Breast epithelium (tissue), 3 donors: Measurements from ENCODE around the gene TPGS2.

Source experiments
- CTCF ChIP-seq, 3 donors: fragments of 450-650 bp; IDR thresholded peaks; one replicate each; pipeline ENCODE4 v1.5.1; 2016 to 2017; ENCODE audit warnings: antibody characterized with exemption in 3 of 3, mild to moderate bottlenecking in 3 of 3, moderate library complexity in 3 of 3
- POLR2A ChIP-seq: fragments of 450-650 bp; IDR thresholded peaks from one replicate; pipeline ENCODE4 v1.6.1; 2016; ENCODE audit warnings: antibody characterized with exemption, mild to moderate bottlenecking, moderate library complexity

GRCh38 chr18:36828630-36829361, at the start of gene TPGS2, which contains the start of gene KIAA1328:
- TF ChIP-seq CTCF (IDR thresholded peaks at IDR 0.05) (peak in 1 of 3 donors; percentile 8), POLR2A (no peak)
